HG03045 (cell line): Measurements from ENCODE around the gene PLA2G4A.

ENCODE experiments used
- ATAC-seq: cut with Tn5 transposase; IDR thresholded peaks from one replicate; pipeline ENCODE4 v1.9.1; 2021; ENCODE audit warnings: mild to moderate bottlenecking, moderate library complexity; ENCODE audit not compliant: unreplicated experiment

The PLA2G4A gene

GRCh38 chr1:186872291-186872690 is 43.5 kb downstream of the PLA2G4A start:
- ATAC-seq, result no peak

GRCh38 chr1:186873687-186874086 is 44.9 kb downstream of the PLA2G4A start:
- ATAC-seq, result no peak

GRCh38 chr1:186875896-186876835 is 47.4 kb downstream of the PLA2G4A start:
- no peak for ATAC-seq

- no peak for ATAC-seq
These were observed 49.6 kb downstream of the PLA2G4A start for GRCh38 chr1:186878356-186878755.

GRCh38 chr1:186880982-186881381 is 52.2 kb downstream of the PLA2G4A start:
- no peak for ATAC-seq

- ATAC-seq, result no peak
These were observed 53.8 kb downstream of the PLA2G4A start for GRCh38 chr1:186882372-186883134.

GRCh38 chr1:186884251-186884650 is 55.5 kb downstream of the PLA2G4A start:
- ATAC-seq, result no peak

GRCh38 chr1:186887203-186887602 is 58.5 kb downstream of the PLA2G4A start:
- ATAC-seq, result no peak

GRCh38 chr1:186888367-186888766 is 59.6 kb downstream of the PLA2G4A start:
- no peak for ATAC-seq

- no peak for ATAC-seq
These were observed 64.2 kb downstream of the PLA2G4A start for GRCh38 chr1:186892936-186893335.

- no peak for ATAC-seq
These were observed 65.7 kb downstream of the PLA2G4A start for GRCh38 chr1:186894415-186894814.

GRCh38 chr1:186896211-186896610 is 67.5 kb downstream of the PLA2G4A start:
- no peak for ATAC-seq

GRCh38 chr1:186897008-186897407 is 68.3 kb downstream of the PLA2G4A start:
- no peak for ATAC-seq

GRCh38 chr1:186899577-186899976 is 70.8 kb downstream of the PLA2G4A start:
- ATAC-seq, result peak; percentile 95

GRCh38 chr1:186899977-186900376 is 71.2 kb downstream of the PLA2G4A start:
- ATAC-seq, result no peak

GRCh38 chr1:186900539-186901237 is 71.9 kb downstream of the PLA2G4A start:
- ATAC-seq, result no peak

- ATAC-seq, result no peak
These were observed 72.9 kb downstream of the PLA2G4A start for GRCh38 chr1:186901631-186902030.

- ATAC-seq, result no peak
These were observed 74.8 kb downstream of the PLA2G4A start for GRCh38 chr1:186903374-186904136.

- ATAC-seq, result no peak
These were observed 75.6 kb downstream of the PLA2G4A start for GRCh38 chr1:186904361-186904760.

GRCh38 chr1:186905561-186905960 is 76.8 kb downstream of the PLA2G4A start:
- no peak for ATAC-seq

- no peak for ATAC-seq
These were observed 86.8 kb downstream of the PLA2G4A start for GRCh38 chr1:186915555-186915954.
